NCI-H82 (cell line): ENCODE results near the gene ARHGAP27.

Experiments used
- DNase-seq: peaks from one replicate; lab custom pipeline; 2025; lab: John Stamatoyannopoulos, UW

The ARHGAP27 gene

DNA sequence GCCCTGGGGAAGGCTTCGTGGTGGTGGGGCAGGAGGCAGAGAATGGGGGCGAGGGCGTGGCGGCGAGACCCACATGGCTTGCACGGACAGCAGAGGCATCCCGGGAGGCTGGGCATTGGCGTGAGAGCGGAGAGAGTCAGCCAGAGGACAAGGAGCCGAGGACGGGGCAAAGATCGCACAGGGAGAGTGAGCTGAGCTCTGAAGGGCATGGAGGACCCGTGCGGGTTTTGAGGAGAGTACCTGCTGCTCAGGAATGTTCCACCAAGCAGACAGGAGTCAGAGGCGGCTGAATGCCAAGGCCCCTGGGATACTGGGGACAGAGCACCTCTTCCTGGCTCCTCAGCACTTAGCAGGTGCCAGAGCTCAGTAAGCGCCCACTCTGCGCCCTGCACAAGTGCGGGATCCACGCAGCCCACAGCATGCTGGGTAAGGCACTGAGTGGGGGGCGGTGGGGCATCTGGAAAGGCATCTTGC, 47.8 kb downstream of the ARHGAP27 start:
- DNase-seq, result no peak

DNA sequence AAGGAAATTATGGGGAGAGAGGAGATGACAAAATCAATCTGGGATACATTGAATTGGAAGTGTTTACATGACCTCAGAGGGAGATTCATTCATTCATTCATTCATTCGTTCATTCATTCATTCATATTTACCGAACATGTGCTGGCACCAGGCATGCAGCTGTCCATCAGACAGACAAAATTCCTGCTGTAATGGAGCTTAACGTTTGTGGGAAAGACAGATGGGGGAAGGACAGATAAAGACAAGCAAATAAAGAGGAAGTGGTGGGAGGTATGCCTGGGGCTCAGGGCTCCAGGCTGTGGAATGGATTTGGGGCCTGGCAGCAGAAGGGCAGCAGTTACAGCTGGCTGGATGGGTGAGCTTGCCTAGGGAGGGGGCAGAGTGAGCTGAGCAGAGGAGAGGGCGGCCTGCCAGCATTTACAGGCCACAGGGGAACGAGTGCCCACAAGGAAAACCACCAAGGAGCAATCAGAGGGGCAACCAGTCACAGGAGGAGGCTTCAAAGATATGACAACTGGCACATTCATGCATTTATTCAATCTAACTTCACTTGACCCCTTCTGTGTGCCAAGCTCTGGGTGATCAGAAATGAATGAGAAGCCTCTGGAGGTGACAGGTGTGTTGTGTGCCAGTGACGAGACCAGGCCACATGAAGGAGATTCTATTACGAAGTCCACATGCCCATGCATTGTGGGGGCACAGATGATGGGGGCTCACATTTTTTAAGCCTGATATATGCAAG, 48.5 kb downstream of the ARHGAP27 start:
- peak; percentile 59 for DNase-seq

DNA sequence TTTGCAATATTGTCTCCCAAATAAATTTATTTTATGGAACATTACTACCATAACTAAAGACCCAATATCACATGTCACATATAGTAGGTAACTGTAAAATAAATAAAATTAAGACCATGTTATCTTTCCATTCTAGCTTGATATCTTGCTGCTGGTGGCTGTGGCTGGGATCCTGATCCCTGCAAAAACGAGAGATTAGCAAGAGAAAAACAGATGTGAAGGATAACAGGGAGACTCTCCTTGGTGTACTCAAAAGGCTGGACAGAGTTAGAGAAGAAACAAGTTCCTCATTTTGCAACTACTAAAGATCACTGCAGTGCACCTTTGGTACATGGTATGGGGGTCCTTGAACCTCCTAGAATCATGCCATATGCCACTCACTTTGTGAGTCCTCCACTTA, 49.7 kb downstream of the ARHGAP27 start:
- DNase-seq, result peak; percentile 17

DNA sequence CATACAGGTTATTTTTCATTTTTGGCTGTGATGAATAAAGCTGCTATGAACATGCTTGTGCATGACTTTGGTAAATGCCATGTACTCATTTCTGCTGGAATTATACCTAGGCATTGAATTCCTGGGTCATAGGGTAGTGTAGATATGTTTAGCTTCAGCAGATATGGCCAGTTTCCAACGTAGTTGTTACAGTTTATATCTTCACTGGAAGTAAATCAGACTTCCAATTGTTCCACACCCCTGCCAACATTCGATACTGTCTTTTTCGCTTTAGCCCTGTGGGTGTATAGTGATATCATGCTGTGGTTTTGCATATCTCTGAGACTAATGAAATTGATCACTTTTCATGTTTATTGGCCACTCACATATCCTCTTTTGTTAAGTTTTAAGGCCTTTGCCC, 50.4 kb downstream of the ARHGAP27 start:
- DNase-seq, result no peak

DNA sequence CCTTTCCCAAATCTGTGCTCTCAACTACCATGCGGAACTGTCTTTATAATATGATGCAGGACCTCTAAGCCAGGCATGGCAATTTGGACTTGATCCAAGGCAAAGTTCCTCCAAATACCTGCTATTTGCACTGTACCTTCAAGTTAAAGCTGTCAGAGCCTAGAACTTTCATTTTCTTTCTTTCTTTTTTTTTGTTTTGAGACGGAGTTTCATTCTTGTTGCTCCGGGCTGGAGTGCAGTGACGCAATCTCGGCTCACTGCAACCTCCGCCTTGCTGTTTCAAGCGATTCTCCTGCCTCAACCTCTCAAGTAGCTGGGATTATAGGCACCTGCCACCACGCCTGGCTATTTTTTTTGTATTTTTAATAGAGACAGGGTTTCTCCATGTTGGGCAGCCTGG, 51.7 kb downstream of the ARHGAP27 start:
- no peak for DNase-seq

DNA sequence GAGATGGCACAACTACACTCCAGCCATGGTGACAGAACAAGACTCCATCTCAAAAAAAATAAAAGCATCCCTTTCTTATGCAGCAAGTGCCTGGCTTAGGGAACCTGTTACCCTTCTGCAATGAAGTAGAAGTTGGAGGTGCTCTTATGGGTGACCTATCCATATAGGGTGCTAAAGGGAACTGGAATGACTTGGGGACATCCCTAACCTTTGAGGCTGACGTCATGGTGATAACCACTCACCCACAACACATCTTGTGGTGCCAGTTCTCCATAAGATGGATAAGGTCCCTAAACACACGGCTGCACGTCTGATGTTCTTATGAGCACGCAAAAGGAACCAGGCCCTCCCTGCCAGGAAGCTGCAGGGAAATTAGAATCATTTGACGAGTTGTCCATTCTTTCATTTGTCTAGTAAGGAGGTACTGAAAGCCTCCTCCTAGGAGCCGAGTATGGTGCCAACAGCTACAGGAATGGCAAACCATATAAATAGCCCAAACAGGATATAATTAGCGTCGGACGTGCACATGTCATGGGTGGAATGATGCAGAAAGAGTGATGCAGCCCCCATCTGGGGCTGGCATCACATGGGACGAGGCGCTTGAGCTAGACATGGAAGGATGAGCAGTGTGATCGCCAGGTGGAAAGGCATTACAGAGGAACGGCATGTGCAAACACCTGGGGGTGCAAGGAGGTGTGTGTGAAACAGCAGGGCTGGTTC, 52.5 kb downstream of the ARHGAP27 start:
- no peak for DNase-seq

DNA sequence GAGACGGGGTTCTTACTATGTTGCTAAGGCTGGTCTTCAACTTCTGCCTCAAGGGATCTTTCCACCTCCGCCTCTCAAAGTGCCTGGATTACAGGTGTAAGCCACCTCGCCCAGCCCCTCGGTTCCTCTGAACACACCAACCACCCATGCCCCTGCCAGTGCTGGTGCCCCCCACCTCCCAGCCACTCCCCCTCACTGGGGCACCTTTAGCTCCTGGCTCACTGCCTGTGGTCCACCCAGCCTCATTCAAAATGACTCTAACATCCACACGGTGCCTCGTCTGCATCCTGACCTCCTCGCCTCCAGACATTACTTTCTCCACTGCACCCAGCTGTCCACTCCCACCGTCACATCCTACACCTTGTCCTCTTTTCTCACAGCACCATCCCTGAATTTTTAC, 55.3 kb downstream of the ARHGAP27 start:
- no peak for DNase-seq

DNA sequence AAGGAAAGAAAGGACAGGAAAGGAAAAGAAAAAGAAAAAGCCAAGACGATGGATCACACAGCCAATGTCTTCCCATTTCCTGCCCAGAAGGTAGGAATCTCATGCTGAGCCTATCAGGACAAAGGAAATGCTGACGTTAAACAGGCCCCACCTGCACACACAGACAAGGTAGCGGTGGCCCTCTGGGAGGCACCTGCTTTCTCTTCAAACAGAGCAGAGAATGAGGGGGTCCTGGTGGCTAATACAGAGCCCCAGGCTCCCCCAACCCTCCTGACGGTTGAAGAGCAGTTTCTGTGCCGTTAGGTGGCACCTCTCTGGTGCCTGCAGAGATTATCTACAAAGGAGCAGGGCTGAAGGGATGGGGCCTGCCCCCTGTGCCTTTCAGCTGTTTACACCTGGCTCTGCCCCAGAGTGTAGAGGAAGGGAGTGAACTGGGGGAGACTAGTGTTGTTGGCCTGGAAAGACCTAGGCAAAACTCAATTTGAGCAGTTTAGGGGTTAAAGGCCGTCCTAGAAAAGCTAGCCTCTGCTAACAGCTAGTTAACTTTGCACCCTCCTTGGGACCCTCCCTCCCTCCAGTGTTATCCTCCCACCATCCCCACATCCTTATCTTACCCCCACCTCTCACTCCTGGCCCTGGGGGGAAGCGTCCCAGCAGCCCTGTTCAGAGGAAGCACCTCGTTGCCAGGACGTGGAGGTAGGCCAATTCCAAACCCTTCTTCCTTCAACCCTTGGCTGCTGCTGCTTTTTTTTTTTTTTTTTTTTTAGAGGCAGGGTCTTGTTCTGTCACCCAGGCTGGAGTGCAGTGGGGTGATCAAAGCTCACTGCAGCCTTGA, 56.3 kb downstream of the ARHGAP27 start:
- no peak for DNase-seq

DNA sequence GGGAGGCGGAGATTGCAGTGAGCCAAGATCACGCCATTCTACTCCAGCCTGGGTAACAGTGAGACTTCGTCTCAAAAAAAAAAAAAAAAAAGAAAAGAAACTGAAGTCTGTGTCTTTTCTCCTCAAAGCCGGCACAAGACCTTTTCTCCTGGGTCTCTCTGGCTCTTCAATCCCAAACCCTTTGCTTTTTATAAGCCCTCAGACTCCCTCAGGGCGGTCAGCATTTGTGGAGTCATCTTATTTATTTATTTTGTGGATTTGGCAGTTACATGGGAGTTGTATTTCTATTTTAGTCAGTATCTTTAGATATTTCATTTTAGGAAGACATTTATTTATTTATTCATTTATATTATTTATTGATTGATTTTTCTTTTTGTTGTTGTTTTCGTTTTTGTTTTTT, 58.2 kb downstream of the ARHGAP27 start:
- DNase-seq, result no peak

DNA sequence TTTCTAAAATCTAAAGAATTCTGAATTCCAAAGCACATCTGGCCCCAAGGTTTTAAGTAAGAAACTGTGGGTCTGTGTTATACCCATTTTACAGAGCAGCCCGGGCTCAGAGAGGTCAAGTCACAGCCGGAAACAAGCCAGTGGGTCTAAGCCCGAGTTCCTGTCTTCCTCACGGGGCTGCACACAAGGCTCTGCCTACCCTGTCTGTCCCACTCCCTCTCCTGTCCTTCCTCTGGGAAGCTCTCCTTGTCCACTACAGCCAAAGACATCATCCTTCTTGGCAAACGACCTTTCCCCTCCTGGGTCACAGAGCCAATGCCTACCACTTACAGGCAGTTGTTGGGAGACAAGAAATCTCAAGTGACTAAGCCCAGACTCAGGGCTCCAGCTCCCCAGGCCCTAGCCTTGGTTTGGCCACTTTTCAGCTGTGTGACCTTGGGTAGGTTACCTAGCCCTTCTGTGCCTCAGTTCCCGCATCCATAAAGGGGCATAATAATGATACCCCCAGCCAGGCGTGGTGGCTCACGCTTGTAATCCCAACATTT, 60.3 kb downstream of the ARHGAP27 start:
- DNase-seq, result no peak

DNA sequence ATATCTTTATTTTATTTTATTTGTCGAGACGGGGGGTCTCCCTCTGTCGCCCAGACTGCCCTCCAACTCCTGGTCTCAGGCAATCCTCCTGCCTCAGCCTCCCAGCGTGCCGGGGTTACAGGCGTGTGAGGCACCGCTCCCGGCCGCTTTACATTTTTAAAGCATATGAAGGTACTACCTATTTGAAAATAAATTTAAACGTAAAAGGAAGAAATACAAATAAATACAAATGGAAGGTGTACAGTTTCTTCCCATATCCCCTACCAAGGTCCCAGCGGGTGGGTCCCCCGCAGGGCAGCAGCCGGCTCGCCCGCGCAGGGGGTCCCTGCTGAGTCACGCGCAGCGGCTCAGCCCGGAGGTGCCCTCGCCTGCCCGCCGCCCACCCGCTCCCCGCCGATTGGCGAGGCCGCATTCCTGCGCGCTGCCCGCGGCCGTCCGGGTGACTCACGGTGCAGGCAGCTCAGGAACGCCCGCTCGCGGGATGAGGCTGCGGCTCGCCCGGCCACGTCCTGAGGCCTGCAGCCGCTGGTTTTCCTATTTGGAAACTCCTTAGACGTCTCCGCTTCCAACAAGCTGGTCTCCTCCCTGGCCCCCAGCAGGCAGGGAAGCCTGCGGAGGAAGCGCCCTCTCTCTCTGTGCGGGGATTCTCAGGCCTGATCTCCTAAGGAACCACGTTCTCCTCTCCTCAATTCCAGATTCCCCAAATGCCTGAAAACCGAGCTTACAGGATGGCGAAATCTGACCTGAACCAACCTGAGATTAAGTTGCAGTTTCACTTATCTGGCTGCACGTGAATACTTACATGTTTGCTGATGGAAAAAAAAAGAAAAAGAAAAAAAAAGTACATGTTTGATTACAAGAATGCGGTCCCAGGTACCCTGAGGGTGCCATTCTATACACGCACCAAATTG, 61.0 kb downstream of the ARHGAP27 start:
- DNase-seq, result no peak

DNA sequence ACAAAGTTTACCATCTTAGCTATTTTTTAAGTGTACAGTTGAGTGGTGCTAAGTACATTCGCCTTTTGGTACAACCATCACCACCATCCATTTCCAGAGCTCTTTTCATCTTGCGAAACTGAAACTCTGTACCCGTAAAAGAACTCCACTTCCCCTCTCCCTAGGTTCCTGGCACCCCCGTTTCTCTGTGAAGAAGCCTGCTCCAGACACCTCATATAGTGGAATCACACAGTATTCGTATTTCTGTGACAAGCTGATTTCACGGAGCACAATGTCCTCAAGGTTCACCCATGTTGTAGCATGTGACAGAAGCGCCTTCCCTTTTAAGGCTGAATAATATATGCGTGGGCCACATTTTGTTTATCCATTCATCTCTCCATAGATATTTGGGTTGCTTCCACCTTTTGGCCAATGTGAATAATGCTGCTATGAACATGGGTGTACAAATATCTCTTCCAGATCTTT, 61.7 kb downstream of the ARHGAP27 start:
- no peak for DNase-seq

DNA sequence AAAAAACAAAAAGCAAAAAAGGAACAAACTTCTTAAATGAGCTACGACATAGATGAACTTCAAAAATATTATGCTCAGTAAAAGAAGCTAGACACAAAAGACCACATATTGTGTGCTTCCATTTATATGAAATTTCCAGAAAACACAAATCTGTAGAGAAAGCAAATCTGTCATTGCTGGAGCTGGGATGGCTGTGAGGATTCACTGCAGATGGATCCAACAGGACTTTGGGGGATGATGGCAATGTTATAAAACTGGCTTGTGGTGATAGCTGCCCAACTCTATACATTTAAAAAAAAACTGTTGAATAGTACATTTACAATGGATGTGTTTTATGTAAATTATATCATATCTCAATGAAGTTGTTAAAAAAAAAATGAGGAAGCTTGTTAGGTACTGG, 63.2 kb downstream of the ARHGAP27 start:
- no peak for DNase-seq

DNA sequence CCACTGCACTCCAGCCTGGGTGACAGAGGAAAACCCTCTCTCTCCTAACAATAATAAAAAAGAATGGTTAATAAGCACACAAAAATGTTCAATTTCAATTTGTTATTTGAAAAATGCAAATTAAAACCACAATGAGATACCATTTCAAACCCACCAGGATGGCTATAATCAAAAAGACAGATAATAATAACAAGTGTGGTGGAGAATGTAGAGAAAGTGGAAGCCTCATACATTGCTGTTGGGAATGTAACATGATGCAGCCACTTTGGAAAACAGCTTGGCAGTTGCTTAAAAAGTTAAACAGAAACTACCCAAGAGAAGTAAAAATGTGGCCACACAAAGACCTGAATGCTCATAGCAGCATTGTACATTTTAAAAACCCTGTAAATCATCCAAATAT, 64.0 kb downstream of the ARHGAP27 start:
- no peak for DNase-seq

DNA sequence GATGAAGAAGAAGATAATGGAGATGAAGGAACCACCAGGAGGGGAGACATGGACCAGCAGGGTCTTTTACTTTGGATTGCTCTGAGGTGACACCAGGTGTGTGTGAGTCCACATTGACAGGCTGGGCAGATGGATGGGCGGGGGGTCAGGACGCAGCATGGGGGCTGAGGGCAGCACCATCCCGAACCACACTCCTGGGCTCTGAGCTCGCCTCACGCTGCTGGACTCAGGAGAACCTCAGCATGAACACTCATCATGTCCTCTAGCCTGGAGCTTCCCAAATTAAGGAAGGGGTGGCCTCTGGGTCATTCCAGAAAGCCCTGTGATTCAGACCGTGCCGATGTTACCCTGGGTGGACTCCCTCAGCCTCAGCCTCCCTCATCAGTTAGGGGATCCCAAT, 65.5 kb downstream of the ARHGAP27 start:
- DNase-seq, result no peak

DNA sequence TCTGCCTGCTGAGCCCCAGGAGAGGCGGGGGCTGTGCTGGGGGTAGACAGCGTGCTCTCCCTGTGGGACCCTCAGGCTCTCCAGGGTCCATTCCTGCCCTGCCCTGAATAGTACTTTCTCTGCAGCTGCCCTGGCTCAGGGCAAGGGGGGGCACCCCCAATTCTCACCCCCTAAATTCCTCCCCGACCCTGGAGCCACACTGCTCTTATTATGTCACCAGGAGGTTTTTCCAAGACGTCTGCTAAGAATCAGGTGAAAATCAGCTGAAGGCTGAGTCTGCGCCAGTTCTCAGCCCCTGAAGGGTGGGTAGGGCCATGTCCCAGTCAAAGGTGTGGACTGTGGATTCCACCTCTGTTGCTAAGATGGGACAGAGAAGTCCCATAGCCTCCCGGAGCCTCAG, 66.0 kb downstream of the ARHGAP27 start:
- DNase-seq, result no peak

DNA sequence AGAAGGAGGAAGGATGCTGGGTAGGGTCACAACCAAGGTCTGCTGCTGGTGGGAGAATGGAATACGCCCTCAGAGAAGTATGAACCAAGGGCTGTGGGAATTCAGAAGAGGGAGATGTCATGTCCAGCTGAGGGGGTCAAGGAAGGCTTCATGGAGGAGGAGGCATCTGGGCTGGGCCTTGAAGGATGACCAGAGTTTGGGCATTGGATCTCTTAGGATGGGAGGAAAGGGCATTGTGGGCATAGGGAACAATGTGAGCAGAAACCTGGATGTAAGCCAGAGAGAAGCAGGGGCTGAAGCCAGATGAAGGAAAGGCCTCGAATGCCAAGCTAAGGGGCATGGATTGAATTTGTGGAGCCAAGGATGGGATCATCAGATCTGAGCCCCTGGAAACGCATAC, 66.6 kb downstream of the ARHGAP27 start:
- no peak for DNase-seq

DNA sequence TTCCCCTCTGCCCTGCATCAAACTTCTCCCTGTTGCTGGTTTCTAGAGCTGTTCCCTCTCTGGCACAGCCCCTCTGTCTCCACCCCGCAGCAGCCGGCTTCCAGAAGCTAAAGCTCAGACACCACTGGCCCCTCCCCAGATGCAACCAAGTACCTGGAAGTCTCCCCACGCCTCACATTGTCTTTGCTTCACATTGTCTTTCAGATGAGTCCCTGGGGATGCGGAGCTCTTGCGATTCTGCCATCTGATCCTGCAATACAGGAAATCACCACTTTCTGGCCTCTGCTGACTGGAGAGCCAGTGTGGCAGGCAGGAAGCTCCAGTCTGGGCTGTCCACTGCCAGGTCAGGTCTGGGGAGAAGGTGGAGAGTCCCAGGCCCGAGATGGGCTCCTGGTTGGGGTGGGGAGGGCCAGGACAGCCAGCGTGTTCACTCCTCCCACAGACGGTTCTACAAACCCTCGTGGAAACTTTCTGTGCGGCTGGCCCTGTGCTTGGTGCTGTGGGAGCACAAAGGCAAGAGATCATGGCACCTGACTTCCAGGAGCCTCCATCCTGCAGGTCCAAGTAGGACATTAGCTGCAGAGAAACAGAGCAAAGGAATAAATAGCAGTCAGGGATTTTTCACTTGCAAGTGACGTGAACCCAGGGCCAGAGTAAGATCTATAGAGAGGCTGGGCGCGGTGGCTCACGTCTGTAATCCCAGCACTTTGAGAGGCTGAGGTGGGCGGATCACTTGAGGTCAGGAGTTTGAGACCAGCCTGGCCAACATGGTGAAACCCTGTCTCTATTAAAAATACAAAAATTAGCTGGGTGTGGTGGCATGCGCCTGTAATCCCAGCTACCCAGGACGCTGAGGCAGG, 67.9 kb downstream of the ARHGAP27 start:
- peak; percentile 38 for DNase-seq

DNA sequence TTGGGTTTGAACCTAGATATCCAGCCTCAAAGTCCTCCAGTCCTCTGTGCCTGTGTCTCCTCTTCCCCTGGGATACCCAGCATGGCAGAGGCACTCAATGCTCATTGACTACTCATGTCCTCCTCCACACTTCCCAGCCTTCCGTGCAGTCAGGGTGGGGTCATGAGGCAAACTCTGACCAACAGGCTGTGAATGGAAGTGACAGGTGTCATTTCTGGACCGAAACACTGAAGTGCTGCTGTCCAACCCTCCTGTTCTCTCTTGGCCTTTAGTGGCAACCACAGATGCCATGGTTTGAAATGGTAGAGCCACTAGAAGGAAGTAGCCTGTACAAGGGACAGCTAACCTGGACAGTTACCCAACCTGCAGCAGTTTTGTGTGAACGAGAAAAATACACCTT, 69.2 kb downstream of the ARHGAP27 start:
- no peak for DNase-seq

DNA sequence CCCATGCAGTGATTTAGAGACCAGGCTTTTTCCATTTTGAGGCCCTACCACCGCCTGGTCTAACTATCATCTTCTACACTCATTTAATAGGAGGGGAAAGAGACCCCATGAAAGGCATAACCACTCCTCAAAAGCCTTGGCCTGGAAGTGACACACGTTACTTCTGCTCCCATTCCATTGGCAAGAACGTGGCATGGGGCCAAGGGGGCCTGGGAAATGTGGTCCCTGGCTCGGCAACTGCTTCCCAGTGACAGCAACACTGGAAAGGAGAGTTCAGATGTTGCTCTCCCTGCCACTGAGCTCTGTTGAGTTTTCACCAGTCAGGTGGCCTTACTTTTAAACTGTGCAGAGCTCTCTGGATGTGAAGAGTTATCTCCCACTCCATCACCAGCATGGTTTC, 70.7 kb downstream of the ARHGAP27 start:
- no peak for DNase-seq
